NT2/D1 (cell line): ENCODE results near the gene GJC2.

Source experiments
- DNase-seq: peaks from one replicate; pipeline ENCODE4 v3.0.0-alpha.2; 2011; ENCODE audit warnings: low read depth, low spot score
- H3K27me3 ChIP-seq: 2 replicates; pipeline ENCODE4 v1.6.0; 2011; ENCODE audit warnings: mild to moderate bottlenecking; ENCODE audit not compliant: insufficient read length, insufficient read depth
- H3K36me3 ChIP-seq: 2 replicates; pipeline ENCODE4 v1.6.1; 2011; ENCODE audit warnings: mild to moderate bottlenecking, low read length, mixed read lengths; ENCODE audit not compliant: insufficient read depth, insufficient read length
- H3K4me1 ChIP-seq: 2 replicates; pipeline ENCODE4 v1.5.1; 2011; ENCODE audit not compliant: insufficient read depth, insufficient read length
- H3K4me3 ChIP-seq: 2 replicates; pipeline ENCODE4 v1.5.1; 2011; ENCODE audit warnings: low read depth; ENCODE audit not compliant: insufficient read length
- H3K9ac ChIP-seq: 2 replicates; pipeline ENCODE4 v1.6.0; 2011; ENCODE audit warnings: low read depth; ENCODE audit not compliant: insufficient read length
- H3K9me3 ChIP-seq: 2 replicates; pipeline ENCODE4 v1.5.1; 2011; ENCODE audit warnings: mild to moderate bottlenecking, low read length; ENCODE audit not compliant: insufficient read depth
- SUZ12 ChIP-seq: IDR thresholded peaks from 2 replicates; pipeline ENCODE4 v1.6.1; 2011; ENCODE audit not compliant: insufficient read length, insufficient read depth; ENCODE audit errors: extremely low read depth
- YY1 ChIP-seq: IDR thresholded peaks from 2 replicates; pipeline ENCODE4 v1.6.1; 2011; ENCODE audit not compliant: insufficient read length, insufficient read depth
- ZNF274 ChIP-seq: IDR thresholded peaks from 2 replicates; pipeline ENCODE4 v1.6.1; 2011; ENCODE audit warnings: mild to moderate bottlenecking, low read depth, low read length

The GJC2 gene

GRCh38 chr1:228149406-228150119 is at the start of gene GJC2:
TSS of gene GJC2 (plus strand) at chr1:228149930. CDS start at chr1:228157759, 7,829 bp downstream.
- no peak for TF ChIP-seq ZNF274
- TF ChIP-seq SUZ12 = no peak
- no peak for TF ChIP-seq YY1
- H3K4me3 ChIP-seq = no peak within 1 kb of the TSS
- peaks cover 22% of the 10 kb centered on the region for H3K4me1 ChIP-seq
- peak within 1 kb of the TSS; percentile 61 for H3K9ac ChIP-seq
- no peaks in the 10 kb centered on the region for H3K9me3 ChIP-seq
- H3K36me3 ChIP-seq = peaks cover 60% of the 10 kb centered on the region
- no peak for DNase-seq
- H3K27me3 ChIP-seq = no peaks in the 10 kb centered on the region

DNA sequence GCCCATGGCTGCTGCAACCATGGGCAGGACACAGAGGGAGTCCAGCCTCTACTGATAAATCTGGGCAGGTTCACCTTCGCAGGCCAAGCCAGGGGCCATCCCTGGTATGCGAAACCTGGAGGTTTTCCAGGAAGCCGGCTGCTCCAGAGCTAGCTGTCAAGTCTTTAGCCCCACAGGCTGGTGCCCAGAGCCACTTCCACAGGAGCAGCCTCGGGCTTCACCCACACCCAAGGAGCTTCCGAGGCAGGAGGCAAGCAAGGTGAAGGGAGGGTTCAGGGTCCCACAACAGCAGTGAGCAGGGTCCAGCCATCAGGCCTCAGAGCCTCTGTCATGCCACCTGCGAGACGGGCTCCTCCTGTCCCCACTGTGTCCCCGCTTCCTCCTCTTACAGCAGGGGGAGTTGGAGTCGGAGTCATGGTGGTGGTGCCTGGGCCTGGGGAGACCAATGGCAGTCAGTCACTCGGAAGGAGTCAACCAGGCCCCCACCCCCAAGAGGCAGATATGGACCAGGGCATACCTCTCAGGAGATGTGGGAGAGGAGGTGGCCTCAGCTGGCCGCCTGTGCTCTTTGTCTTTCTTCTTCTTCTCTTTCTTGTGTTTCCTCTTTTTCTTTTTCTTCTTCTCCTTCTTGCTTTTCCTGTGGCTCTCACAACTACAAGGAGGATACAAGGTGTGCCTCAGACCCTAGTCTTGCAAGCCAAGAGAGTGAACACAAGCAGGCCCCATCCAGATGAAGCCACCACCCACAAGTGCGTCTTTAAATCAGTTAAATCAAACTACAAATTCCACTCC is 48.7 kb upstream of the GJC2 start:
- Histone ChIP-seq H3K4me3 (no peak overlapping the region), H3K9ac (no peak overlapping the region), H3K4me1 (peaks cover 12% of the 10 kb centered on the region), H3K9me3 (no peaks in the 10 kb centered on the region), H3K27me3 (no peaks in the 10 kb centered on the region), H3K36me3 (peaks cover 71% of the 10 kb centered on the region)
- TF ChIP-seq SUZ12 (no peak), ZNF274 (no peak), YY1 (no peak)
- DNase-seq = no peak

DNA sequence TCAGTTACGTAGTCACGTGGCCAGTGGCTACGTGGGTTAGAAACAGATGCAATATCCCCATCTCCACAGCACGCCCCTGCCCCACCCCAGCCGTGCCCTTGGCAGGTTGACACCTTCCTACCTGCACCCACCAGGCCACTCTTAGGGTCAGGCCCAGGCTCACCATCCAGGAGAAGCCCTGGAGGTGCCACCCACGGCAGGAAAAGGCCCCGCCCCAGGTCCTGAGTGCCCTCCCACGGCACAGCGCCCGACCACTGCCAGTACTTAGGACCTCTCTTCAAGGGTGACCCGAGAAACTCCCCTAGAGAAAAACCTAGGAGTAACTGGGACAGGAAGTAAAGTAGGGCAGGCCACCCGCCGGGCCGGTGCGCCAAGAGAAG is 48.1 kb upstream of the GJC2 start:
- Histone ChIP-seq H3K9me3 (no peaks in the 10 kb centered on the region), H3K4me1 (peaks cover 12% of the 10 kb centered on the region), H3K36me3 (peaks cover 71% of the 10 kb centered on the region), H3K27me3 (no peaks in the 10 kb centered on the region), H3K4me3 (peak overlapping the region; percentile 96), H3K9ac (peak overlapping the region; percentile 97)
- no peak for DNase-seq
- TF ChIP-seq ZNF274 (no peak), YY1 (no peak)

DNA sequence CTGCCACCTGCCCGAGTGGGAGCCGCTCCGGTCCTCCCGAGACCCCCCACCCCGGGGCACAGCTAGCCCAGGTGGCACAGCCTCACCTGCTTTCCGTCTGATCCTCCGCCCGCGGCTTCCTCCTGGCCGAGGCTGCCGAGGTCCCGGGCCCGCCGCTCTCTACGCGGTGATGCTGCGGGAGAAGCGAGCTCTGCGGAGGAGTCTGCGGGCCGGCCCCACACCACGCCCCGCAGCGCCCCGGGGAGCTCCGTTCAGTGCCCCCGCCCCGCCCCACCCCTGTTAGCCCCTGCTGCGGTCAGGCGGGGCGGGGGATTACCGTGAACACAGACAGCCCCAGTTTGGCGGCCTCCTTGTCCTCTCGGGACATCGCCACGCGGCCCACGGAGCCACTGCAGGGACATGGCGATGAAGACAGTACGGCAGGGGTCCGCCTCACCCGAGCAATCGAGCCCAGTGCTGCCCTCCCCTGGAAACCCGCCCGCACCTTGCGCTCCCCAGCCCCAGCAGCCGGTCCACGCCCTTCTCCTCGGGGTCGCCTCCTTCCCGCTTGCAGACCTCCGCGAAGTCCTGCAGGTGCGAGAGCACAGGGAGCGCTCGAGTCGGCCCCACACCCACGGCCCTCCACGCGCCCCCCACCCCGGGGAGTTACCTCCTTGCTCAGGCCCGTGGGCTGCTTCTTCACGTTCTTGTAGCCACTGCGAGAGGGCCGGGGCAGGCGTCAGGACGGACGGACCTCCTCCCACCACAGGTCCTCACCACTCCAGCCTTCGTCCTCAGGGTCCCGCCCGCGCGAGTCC is 47.5 kb upstream of the GJC2 start:
- no peak for DNase-seq
- H3K36me3 ChIP-seq = peaks cover 71% of the 10 kb centered on the region

GRCh38 chr1:228102791-228103620 is 46.7 kb upstream of the GJC2 start, which contains the start of gene C1orf35:
TSS of gene C1orf35 (minus strand) at chr1:228103325. CDS start at chr1:228103227, 98 bp downstream.
- DNase-seq = peak; percentile 97
- peak; percentile 46 for TF ChIP-seq YY1
- no peak for TF ChIP-seq ZNF274
- peak within 1 kb of the TSS; percentile 96 for H3K4me3 ChIP-seq

More for the DNA sequence above, 47.5 kb upstream of the GJC2 start:
- TF ChIP-seq YY1 (no peak), SUZ12 (no peak), ZNF274 (no peak)
- no peaks in the 10 kb centered on the region for H3K27me3 ChIP-seq
- no peaks in the 10 kb centered on the region for H3K9me3 ChIP-seq
- H3K4me3 ChIP-seq = peak overlapping the region; percentile 96
- peak overlapping the region; percentile 97 for H3K9ac ChIP-seq
- H3K4me1 ChIP-seq = peaks cover 12% of the 10 kb centered on the region

DNA sequence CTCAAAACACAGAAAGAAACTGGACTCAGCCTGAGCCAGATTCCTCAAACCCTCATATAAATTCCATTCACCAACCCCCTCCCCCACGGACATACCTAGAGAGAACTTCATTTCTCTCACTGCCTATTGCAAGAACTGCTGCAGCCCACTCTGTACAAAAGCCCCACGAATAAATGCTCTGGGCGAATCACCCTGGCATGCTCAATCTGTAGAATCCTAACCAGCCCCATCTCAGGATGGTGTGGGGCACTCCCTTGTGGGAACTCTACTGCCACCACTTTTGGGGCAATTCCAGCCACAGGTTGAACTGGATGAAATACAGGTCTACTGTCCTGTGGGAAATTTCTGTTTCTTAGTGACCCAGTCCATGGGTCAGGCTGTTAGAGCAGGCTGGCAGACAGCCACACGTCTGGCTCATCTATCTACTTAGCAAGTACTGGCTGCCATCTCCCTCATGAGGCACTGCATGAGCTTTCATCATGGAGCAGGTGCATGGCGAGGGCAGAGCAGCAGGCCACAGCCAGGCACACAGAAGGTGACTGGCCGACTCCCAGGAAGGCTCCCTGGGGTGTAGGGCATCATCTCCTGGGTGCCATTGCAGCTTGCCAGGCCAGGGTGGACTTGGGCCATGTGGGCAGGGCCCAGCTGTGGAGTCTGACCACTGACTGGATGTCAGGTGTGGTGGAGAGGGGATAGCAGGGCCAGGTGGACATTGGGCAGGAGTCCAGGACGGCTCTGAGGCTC is 45.0 kb upstream of the GJC2 start:
- Histone ChIP-seq H3K4me1 (peaks cover 12% of the 10 kb centered on the region), H3K4me3 (no peak overlapping the region), H3K36me3 (peaks cover 57% of the 10 kb centered on the region), H3K9me3 (no peaks in the 10 kb centered on the region), H3K27me3 (peaks cover 2% of the 10 kb centered on the region), H3K9ac (peak overlapping the region; percentile 97)
- TF ChIP-seq ZNF274 = no peak
- no peak for DNase-seq

More at GRCh38 chr1:228102791-228103620, 46.7 kb upstream of the GJC2 start, which contains the start of gene C1orf35:
- no peaks in the 10 kb centered on the region for H3K27me3 ChIP-seq
- H3K4me1 ChIP-seq = peaks cover 12% of the 10 kb centered on the region
- peaks cover 71% of the 10 kb centered on the region for H3K36me3 ChIP-seq
- H3K9me3 ChIP-seq = no peaks in the 10 kb centered on the region
- H3K9ac ChIP-seq = peak within 1 kb of the TSS; percentile 97
